ENCODE results near the gene SPRING1.

GRCh38 chr12:116727891-116728290 is 10.0 kb downstream of the SPRING1 start:
- TF ChIP-seq CTCF (IDR thresholded peaks at IDR 0.05 in 8 of 11, conservative IDR thresholded peaks at IDR 0.05 in 3 of 11) = no peak
- no peak for TF ChIP-seq POLR2A (IDR thresholded peaks at IDR 0.05)
